Measurements from ENCODE around the gene CPA3. TPM values are rescaled to one million over a fixed set of nuclear protein-coding genes. Genes with fewer than 3 reads are reported as not detected.

Gene CPA3
- total and polyA plus RNA-seq, 4 experiments from 2014 or later, result not detected

- peaks cover 4% of the 10 kb centered on the region in 2 donors for H3K27me3 Mint-ChIP-seq
Measured at GRCh38 chr3:148878095-148878494, 13.0 kb downstream of the CPA3 start.

GRCh38 chr3:148879256-148879655, 14.2 kb downstream of the CPA3 start:
- H3K36me3 Mint-ChIP-seq, result no peaks in the 10 kb centered on the region
- no peak for DNase-seq
- H3K4me1 Mint-ChIP-seq, result no peaks in the 10 kb centered on the region
- H3K27me3 Mint-ChIP-seq, result peaks cover 3 to 4% of the 10 kb centered on the region in 2 donors
- Histone ChIP-seq H3K4me1 (ENCODE audit: insufficient read depth, low read length) (no peaks in the 10 kb centered on the region), H3K27me3 (ENCODE audit: insufficient read depth, low read length) (no peaks in the 10 kb centered on the region), H3K9me3 (ENCODE audit: control insufficient read depth in 1 of 2, low read length in 2 of 2) (no peaks in the 10 kb centered on the region), H3K4me3 (ENCODE audit: low read length in 2 of 2) (no peak overlapping the region), H3K27ac (ENCODE audit: low read depth, low read length) (no peak overlapping the region), H3K36me3 (ENCODE audit: insufficient read depth, low read length) (no peaks in the 10 kb centered on the region)
- ChIA-PET CTCF (ENCODE audit: partially characterized antibody) (no interaction called here), POLR2A (ENCODE audit: partially characterized antibody) (no interaction called here)
- H3K4me3 Mint-ChIP-seq, result no peak overlapping the region
- intact Hi-C loops (cut with micrococcal nuclease), result no loop called here
- H3K27ac Mint-ChIP-seq, result no peak overlapping the region
- H3K9me3 Mint-ChIP-seq, result no peaks in the 10 kb centered on the region

More at GRCh38 chr3:148878095-148878494, 13.0 kb downstream of the CPA3 start:
- Mint-ChIP-seq H3K36me3 (no peaks in the 10 kb centered on the region), H3K4me1 (no peaks in the 10 kb centered on the region), H3K4me3 (no peak overlapping the region), H3K9me3 (no peaks in the 10 kb centered on the region), H3K27ac (no peak overlapping the region)
- no peaks in the 10 kb centered on the region for H3K4me1 ChIP-seq (ENCODE audit: insufficient read depth, low read length)
- H3K27me3 ChIP-seq (ENCODE audit: insufficient read depth, low read length), result no peaks in the 10 kb centered on the region
- H3K27ac ChIP-seq (ENCODE audit: low read depth, low read length), result no peak overlapping the region
- H3K9me3 ChIP-seq (ENCODE audit: control insufficient read depth in 1 of 2, low read length in 2 of 2), result no peaks in the 10 kb centered on the region
- no peak overlapping the region for H3K4me3 ChIP-seq (ENCODE audit: low read length in 2 of 2)
- no peaks in the 10 kb centered on the region for H3K36me3 ChIP-seq (ENCODE audit: insufficient read depth, low read length)
- ChIA-PET POLR2A (ENCODE audit: partially characterized antibody) (no interaction called here), CTCF (ENCODE audit: partially characterized antibody) (interaction anchor here (0.8 kb wide), 1 partner anchor 17 kb away, joined by 3 read pairs; no protein-coding TSS in a partner anchor)
- DNase-seq, result no peak
- intact Hi-C loops (cut with micrococcal nuclease), result no loop called here

GRCh38 chr3:148880681-148881080, 15.6 kb downstream of the CPA3 start:
- no peaks in the 10 kb centered on the region for H3K9me3 ChIP-seq (ENCODE audit: control insufficient read depth in 1 of 2, low read length in 2 of 2)
- H3K36me3 ChIP-seq (ENCODE audit: insufficient read depth, low read length), result no peaks in the 10 kb centered on the region
- CTCF ChIA-PET (ENCODE audit: partially characterized antibody), result interaction anchor here (1.2 kb wide), 1 partner anchor 21 kb away, joined by 3 read pairs; no protein-coding TSS in a partner anchor
- Mint-ChIP-seq H3K27ac (no peak overlapping the region), H3K9me3 (no peaks in the 10 kb centered on the region), H3K27me3 (peaks cover 5 to 6% of the 10 kb centered on the region in 2 donors), H3K4me1 (no peaks in the 10 kb centered on the region), H3K4me3 (no peak overlapping the region), H3K36me3 (no peaks in the 10 kb centered on the region)
- H3K4me3 ChIP-seq (ENCODE audit: low read length in 2 of 2), result no peak overlapping the region
- DNase-seq, result no peak
- H3K4me1 ChIP-seq (ENCODE audit: insufficient read depth, low read length), result no peaks in the 10 kb centered on the region
- POLR2A ChIA-PET (ENCODE audit: partially characterized antibody), result no interaction called here
- H3K27ac ChIP-seq (ENCODE audit: low read depth, low read length), result no peak overlapping the region
- intact Hi-C loops (cut with micrococcal nuclease), result no loop called here
- H3K27me3 ChIP-seq (ENCODE audit: insufficient read depth, low read length), result no peaks in the 10 kb centered on the region

- ChIA-PET POLR2A (ENCODE audit: partially characterized antibody) (no interaction called here), CTCF (ENCODE audit: partially characterized antibody) (interaction anchor here (1.2 kb wide), 1 partner anchor 22 kb away, joined by 3 read pairs; no protein-coding TSS in a partner anchor)
- Mint-ChIP-seq H3K36me3 (no peaks in the 10 kb centered on the region), H3K4me3 (no peak overlapping the region), H3K4me1 (no peaks in the 10 kb centered on the region), H3K27ac (no peak overlapping the region), H3K9me3 (no peaks in the 10 kb centered on the region), H3K27me3 (peaks cover 5 to 6% of the 10 kb centered on the region in 2 donors)
- no peaks in the 10 kb centered on the region for H3K4me1 ChIP-seq (ENCODE audit: insufficient read depth, low read length)
- no peaks in the 10 kb centered on the region for H3K36me3 ChIP-seq (ENCODE audit: insufficient read depth, low read length)
- intact Hi-C loops (cut with micrococcal nuclease), result no loop called here
- DNase-seq, result no peak
- H3K4me3 ChIP-seq (ENCODE audit: low read length in 2 of 2), result no peak overlapping the region
- no peak overlapping the region for H3K27ac ChIP-seq (ENCODE audit: low read depth, low read length)
- no peaks in the 10 kb centered on the region for H3K27me3 ChIP-seq (ENCODE audit: insufficient read depth, low read length)
- no peaks in the 10 kb centered on the region for H3K9me3 ChIP-seq (ENCODE audit: control insufficient read depth in 1 of 2, low read length in 2 of 2)
Measured at GRCh38 chr3:148881286-148881685, 16.2 kb downstream of the CPA3 start.

- POLR2A ChIA-PET (ENCODE audit: partially characterized antibody), result no interaction called here
- peaks cover 4 to 7% of the 10 kb centered on the region in 2 donors for H3K27me3 Mint-ChIP-seq
- Histone ChIP-seq H3K27ac (ENCODE audit: low read depth, low read length) (no peak overlapping the region), H3K4me3 (ENCODE audit: low read length in 2 of 2) (no peak overlapping the region), H3K27me3 (ENCODE audit: insufficient read depth, low read length) (no peaks in the 10 kb centered on the region), H3K9me3 (ENCODE audit: control insufficient read depth in 1 of 2, low read length in 2 of 2) (no peaks in the 10 kb centered on the region), H3K36me3 (ENCODE audit: insufficient read depth, low read length) (no peaks in the 10 kb centered on the region), H3K4me1 (ENCODE audit: insufficient read depth, low read length) (no peaks in the 10 kb centered on the region)
- H3K4me1 Mint-ChIP-seq, result no peaks in the 10 kb centered on the region
- H3K36me3 Mint-ChIP-seq, result no peaks in the 10 kb centered on the region
- H3K9me3 Mint-ChIP-seq, result no peaks in the 10 kb centered on the region
- CTCF ChIA-PET (ENCODE audit: partially characterized antibody), result no interaction called here
- no peak for DNase-seq
- intact Hi-C loops (cut with micrococcal nuclease), result no loop called here
- H3K4me3 Mint-ChIP-seq, result no peak overlapping the region
- no peak overlapping the region for H3K27ac Mint-ChIP-seq
Measured at GRCh38 chr3:148882288-148882687, 17.2 kb downstream of the CPA3 start.

- H3K36me3 Mint-ChIP-seq, result no peaks in the 10 kb centered on the region
- Histone ChIP-seq H3K4me3 (ENCODE audit: low read length in 2 of 2) (no peak overlapping the region), H3K36me3 (ENCODE audit: insufficient read depth, low read length) (no peaks in the 10 kb centered on the region), H3K4me1 (ENCODE audit: insufficient read depth, low read length) (no peaks in the 10 kb centered on the region), H3K27me3 (ENCODE audit: insufficient read depth, low read length) (no peaks in the 10 kb centered on the region), H3K27ac (ENCODE audit: low read depth, low read length) (no peak overlapping the region), H3K9me3 (ENCODE audit: control insufficient read depth in 1 of 2, low read length in 2 of 2) (no peaks in the 10 kb centered on the region)
- no peaks in the 10 kb centered on the region for H3K4me1 Mint-ChIP-seq
- DNase-seq, result no peak
- ChIA-PET POLR2A (ENCODE audit: partially characterized antibody) (no interaction called here), CTCF (ENCODE audit: partially characterized antibody) (interaction anchor here (0.6 to 1.6 kb wide), 2 partner anchors 21 to 61 kb away, joined by 3 to 5 read pairs; no protein-coding TSS in a partner anchor)
- intact Hi-C loops (cut with micrococcal nuclease), result no loop called here
- peaks cover 5 to 9% of the 10 kb centered on the region in 2 donors for H3K27me3 Mint-ChIP-seq
- no peak overlapping the region for H3K4me3 Mint-ChIP-seq
- no peaks in the 10 kb centered on the region for H3K9me3 Mint-ChIP-seq
- no peak overlapping the region for H3K27ac Mint-ChIP-seq
Measured at GRCh38 chr3:148883163-148883562, 18.1 kb downstream of the CPA3 start.

- Mint-ChIP-seq H3K27me3 (peaks cover 6 to 10% of the 10 kb centered on the region in 2 donors), H3K9me3 (no peaks in the 10 kb centered on the region), H3K36me3 (no peaks in the 10 kb centered on the region), H3K4me1 (no peaks in the 10 kb centered on the region), H3K4me3 (no peak overlapping the region), H3K27ac (no peak overlapping the region)
- Histone ChIP-seq H3K9me3 (ENCODE audit: control insufficient read depth in 1 of 2, low read length in 2 of 2) (no peaks in the 10 kb centered on the region), H3K27ac (ENCODE audit: low read depth, low read length) (no peak overlapping the region), H3K4me3 (ENCODE audit: low read length in 2 of 2) (no peak overlapping the region), H3K27me3 (ENCODE audit: insufficient read depth, low read length) (no peaks in the 10 kb centered on the region), H3K4me1 (ENCODE audit: insufficient read depth, low read length) (no peaks in the 10 kb centered on the region), H3K36me3 (ENCODE audit: insufficient read depth, low read length) (no peaks in the 10 kb centered on the region)
- ChIA-PET CTCF (ENCODE audit: partially characterized antibody) (interaction anchor here (1.6 kb wide), 1 partner anchor 22 kb away, joined by 5 read pairs; no protein-coding TSS in a partner anchor), POLR2A (ENCODE audit: partially characterized antibody) (no interaction called here)
- intact Hi-C loops (cut with micrococcal nuclease), result no loop called here
- DNase-seq, result no peak
Measured at GRCh38 chr3:148884261-148884660, 19.2 kb downstream of the CPA3 start.

- no peak for DNase-seq
- no peaks in the 10 kb centered on the region for H3K27me3 ChIP-seq (ENCODE audit: insufficient read depth, low read length)
- CTCF ChIA-PET (ENCODE audit: partially characterized antibody), result interaction anchor here (0.6 kb wide), 1 partner anchor 541 kb away, joined by 3 read pairs; no protein-coding TSS in a partner anchor
- H3K4me1 ChIP-seq (ENCODE audit: insufficient read depth, low read length), result no peaks in the 10 kb centered on the region
- no peak overlapping the region for H3K27ac ChIP-seq (ENCODE audit: low read depth, low read length)
- no peak overlapping the region for H3K27ac Mint-ChIP-seq
- no peaks in the 10 kb centered on the region for H3K36me3 ChIP-seq (ENCODE audit: insufficient read depth, low read length)
- intact Hi-C loops (cut with micrococcal nuclease), result no loop called here
- H3K4me3 Mint-ChIP-seq, result no peak overlapping the region
- no peaks in the 10 kb centered on the region for H3K9me3 ChIP-seq (ENCODE audit: control insufficient read depth in 1 of 2, low read length in 2 of 2)
- no peaks in the 10 kb centered on the region for H3K4me1 Mint-ChIP-seq
- POLR2A ChIA-PET (ENCODE audit: partially characterized antibody), result no interaction called here
- peaks cover 0 to 3% (median 0%) of the 10 kb centered on the region in 8 donors for H3K9me3 Mint-ChIP-seq
- peaks cover 9 to 11% of the 10 kb centered on the region in 2 donors for H3K27me3 Mint-ChIP-seq
- H3K4me3 ChIP-seq (ENCODE audit: low read length in 2 of 2), result no peak overlapping the region
- no peaks in the 10 kb centered on the region for H3K36me3 Mint-ChIP-seq
Measured at GRCh38 chr3:148889828-148890227, 24.7 kb downstream of the CPA3 start.

Data from CD4-positive, alpha-beta memory T cell (primary cell).